Kidney tubule cell (primary cell): Measurements from ENCODE around the gene DNM3.

ENCODE experiments used
- DNase-seq: peaks from one replicate; pipeline ENCODE4 v3.0.0-alpha.2; 2018; ENCODE audit warnings: low spot score

Gene DNM3

DNA sequence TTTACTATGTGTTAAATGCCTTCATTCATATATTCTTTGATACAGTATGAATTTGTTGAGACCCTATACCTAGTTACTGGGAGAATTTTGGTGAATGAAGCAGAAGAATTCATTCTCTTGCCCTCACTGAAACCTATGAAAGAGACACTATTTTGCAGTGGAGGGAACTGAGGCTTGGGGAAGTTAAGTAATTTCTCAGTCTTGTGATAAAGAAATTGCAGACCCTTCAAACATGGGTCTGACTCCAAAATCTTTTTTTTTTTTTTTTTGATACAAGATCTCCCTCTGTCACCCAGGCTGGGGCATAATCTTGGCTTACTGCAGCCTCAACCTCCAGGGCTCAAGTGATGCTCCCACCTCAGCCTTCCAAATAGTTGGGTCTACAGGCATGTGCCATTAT is 132.1 kb downstream of the DNM3 start:
- DNase-seq = no peak

DNA sequence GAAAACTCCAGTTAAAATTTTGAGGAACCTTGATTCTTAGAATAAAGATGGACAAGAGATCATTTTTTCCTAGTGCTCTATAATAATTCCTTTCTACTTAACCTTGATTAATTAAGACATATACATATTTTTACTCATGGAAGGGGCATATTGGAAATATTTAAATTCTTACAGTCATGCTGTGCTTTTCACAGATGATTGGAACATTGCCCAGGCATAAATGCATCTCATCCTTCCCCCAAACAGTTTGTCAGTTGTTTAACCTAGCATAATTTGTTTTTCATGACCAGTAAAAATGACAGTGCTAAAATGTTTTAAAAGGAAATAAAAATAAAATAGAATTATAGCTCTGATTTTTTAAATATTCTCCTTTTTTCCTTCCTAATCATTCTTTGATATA is 140.0 kb downstream of the DNM3 start:
- no peak for DNase-seq

DNA sequence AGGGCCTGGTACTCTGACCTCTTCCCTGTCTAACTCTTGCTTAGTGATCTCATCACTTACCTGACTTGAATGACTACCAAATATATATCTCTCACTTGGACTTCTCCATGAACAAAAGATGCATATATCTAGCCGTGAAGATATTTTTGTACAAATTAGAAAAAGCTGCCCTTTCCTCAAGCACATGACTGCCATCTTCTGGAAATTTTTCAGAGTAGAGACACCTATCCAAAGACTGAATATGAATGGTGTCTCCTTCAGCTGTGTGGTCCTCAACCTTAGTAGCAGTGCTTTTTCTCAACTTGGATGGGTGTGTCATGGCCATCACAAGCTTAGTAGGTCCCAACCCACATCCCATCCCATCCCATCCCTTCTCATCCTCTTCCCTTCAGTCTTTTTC is 142.3 kb downstream of the DNM3 start:
- peak; percentile 54 for DNase-seq

DNA sequence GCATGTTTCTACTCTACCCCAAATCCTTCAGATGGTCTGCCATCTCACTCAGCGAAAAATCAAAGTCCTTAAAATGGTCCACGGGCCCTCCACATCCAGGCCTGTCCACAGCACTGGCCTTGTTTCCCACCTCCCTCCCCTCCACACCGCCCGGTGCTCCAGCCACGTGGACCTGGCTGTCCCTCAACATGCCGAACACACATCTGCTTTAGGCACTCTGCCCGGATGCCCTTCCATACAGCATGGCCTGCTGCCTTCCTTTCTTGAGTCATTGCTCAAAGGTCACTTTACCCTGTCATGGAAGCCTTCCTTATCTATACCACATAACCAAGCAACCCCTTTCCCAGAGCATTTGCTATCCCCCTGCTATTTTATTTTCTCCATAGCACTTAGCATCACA is 143.0 kb downstream of the DNM3 start:
- no peak for DNase-seq

DNA sequence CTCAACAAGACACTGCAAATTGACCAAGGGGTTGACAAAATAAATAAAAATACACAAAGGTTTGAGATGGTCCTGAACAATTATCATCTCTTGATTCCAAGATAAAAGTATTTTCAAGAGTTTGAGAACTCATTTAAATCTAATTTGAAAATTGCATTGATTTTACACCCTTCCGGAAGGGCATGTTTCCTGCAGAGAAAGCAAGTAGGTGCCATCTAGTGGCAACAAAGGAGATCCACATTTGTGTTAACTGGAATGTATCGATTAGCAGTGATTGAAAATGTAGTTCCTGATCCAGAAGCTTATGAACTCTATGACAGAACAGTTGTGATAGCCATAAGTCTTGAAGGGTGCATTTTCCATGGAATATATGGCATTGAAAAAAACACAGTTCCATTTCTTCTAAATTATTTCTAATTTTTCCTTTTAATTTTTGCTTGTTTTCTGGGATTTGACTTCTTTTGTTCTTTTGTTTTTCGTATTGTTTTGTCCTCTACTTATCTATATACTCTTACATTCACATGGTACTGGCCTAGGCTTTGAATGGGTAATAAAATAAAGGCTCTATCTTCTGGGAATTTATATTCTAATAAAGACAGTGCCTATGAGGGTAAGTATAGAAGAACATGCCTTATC is 143.7 kb downstream of the DNM3 start:
- peak; percentile 54 for DNase-seq

DNA sequence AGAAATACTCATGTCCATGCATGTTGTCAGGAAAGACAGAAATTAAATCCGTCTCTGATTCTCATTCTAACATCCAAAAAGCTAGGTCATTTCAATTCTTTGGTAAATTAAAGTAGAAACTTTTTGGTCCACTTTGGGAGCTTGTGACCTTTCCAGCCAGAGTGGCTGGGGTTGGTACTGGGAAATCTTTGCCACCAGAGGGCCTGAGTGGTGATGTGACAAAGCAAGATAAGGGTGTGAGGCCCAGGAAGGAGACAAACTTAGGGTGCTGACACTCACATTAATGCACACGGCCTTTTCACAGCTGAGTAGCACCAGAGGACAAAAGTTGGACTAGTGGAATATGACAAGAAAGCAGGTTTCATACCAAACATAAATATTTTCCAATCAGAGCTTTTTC is 144.3 kb downstream of the DNM3 start:
- no peak for DNase-seq

DNA sequence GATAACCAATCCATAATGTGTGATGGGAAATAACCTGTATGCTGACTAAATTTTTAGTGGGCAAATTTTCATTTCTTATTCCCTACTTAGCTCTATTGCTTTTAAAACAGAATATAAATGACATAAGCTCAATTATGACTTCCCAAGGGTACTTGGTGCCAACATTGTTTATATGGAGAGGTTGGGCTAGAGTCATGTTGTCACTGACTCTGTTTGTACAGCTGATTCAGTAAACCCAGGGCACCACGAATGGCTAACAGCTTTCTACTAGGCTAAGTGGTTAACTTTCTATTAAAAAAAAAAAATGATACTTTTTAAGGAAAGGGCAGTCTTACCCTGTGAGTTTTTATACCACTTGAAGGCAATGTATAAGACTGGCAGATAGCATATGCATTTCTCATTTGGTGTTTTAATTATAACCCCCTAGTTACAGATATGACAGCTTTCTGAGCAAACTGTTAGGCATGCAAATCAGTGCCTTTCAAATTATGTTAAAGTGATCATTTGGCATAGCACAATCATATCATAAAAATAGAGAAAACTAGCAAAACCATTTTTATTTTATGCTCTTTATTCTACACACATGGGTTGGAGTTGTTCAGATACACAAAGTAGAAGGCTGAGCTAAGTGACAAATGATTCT is 147.1 kb downstream of the DNM3 start:
- no peak for DNase-seq

DNA sequence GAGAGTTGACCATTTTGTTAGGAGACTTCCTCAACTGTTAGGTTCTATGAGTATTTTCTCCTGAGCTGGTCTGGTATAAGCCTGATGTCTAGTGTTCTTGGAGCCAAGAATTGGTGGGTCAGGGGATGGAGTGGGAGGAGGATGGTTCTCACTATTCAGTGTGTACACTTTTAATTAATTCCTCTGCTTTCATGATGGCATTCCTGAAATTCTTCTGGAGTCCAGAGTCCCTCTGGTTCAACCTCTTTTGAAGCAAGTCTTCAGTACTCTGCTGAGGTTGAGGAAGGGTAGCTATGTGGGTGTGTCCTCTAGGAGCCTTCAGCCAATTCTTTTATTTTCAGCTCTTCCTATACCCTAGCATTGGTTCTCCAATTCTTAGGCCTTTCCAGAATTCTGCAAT is 149.1 kb downstream of the DNM3 start:
- DNase-seq = no peak

DNA sequence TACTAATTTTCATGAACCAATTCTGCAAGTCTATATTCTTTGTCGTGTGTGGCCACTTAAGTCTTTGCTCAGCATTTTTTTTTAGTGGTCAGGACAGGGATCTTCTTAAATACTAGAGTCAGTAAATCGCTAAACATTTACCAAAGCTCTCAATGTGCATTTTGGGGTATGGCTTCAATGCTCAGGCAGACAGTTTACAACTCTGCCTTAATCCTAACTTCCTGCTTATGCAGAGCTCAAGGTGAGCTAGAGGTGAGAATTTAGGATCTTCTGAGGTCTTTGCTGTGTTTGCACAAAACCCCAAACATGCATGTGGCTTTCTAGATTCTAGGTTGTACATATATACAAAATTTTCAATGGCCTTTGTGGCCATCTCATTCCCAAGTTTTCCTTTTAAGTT is 153.0 kb downstream of the DNM3 start:
- DNase-seq = no peak

DNA sequence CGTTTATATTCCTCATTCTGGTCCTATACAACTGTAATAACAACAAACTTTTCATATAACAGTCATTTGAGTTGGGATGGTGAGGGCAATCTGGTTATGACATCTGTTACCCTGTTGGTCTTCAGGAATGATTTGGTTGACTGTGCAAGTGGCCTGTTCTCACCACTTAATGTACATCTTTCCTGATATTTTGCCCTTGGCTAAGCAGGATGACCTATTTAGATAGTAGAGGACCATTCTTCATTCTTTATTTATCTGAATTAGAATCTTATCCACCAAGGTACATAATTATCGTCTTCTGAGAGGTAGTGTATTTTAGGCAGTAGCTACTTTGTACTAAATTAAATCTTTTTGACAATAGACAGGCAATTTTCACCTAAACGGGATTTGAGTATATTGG is 154.3 kb downstream of the DNM3 start:
- DNase-seq = no peak

DNA sequence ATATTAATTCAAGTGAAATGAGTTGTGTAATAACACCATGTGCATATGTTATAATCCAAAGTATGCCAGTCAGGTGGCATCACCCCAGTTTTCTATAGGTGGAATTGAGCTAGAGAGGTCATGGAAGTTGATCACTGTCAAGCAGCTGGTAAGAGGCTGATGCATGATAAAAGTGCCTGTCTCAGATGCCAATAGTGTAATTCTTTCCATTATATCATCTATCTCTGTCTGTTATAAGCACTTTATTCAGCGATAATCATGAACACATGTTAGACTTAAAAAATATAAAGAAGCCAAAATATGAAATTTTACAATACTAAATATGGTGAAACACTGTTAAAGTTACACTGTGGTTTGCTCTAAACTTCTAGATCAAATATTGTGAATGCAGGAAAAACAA is 156.6 kb downstream of the DNM3 start:
- no peak for DNase-seq

DNA sequence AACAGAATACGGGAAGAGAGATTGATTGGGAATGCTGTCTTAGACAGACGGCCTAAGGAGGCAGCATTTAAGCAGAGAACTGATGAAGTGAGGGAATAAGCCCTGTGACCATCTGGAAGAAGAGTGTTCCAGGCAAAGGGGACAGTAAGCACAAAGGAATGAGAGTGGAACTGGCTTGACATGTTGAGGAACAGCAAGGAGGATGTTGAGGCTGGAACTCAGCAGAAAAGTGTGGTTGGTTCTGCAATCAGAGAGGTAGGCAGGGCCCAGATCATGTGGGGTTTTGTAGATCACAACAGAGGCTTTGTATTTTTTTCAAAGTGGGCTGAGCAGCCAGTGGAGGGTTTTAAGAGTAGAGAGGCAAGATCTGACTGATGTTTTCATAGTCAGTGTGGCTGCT is 157.4 kb downstream of the DNM3 start:
- no peak for DNase-seq

DNA sequence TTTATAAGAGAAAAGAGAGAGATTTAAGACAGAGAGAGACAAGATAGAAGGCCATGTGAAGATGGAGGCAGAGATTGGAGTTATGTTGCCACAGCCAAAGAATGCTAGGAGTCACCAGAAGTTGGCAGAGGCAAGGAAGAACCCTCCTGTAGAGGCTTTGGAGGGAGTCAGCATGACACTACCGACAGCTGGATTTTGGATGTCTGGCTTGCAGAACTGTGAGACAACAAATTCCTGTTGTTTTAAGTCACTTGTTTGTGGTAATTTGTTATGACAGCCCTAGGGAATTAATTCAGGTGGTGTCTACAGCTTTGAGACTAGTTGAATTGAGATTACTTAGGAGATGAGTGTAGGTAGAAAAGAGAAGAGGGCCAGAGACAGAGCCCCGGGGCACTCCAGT is 158.5 kb downstream of the DNM3 start:
- DNase-seq = peak; percentile 41

DNA sequence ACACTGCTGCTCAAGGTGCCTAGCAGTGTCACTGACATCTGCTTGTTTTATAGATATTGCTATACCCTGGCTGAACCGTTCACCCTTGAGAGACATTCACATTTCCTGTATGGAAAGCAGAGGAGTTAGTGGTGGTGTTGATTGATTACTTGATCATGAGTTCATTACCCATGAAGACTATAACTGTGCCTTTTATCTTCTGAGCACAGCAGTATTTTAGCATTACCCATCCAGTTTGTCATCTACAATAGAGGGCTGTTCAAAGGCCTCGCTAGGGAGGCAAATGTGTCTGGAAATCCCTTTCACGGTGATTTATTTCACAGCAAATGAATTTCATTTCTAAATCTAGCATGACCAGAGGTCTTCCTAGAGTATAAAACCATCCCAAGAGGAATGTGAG is 160.0 kb downstream of the DNM3 start:
- DNase-seq = no peak

DNA sequence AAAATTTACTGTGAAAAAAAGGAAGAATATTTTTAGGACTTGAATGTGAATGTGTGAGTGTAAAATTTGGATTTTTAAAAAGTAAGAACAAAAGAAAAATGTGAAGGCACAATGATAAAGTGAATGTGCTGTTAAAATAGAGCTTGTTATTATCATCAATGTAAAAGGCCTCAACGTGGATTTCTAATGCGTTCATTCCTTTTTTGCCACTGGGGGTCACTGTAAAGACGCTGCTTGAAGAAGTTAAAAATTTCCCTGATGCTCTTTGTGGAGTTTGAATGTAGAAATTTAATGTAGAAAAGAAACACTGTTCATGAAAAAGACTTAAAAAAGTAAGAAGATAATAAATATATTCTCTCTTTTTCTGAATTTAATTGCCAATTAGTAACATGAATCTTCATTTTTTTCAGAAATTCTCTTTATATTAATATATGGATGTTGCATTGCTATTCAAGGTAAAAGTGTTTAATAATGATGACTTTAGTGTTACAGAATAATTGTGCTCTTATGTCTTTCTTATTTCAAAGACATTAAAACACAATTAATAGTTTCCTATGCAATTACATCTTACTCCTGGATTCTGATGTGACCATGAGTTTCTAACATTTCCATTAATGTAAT is 161.5 kb downstream of the DNM3 start:
- DNase-seq = peak; percentile 63

DNA sequence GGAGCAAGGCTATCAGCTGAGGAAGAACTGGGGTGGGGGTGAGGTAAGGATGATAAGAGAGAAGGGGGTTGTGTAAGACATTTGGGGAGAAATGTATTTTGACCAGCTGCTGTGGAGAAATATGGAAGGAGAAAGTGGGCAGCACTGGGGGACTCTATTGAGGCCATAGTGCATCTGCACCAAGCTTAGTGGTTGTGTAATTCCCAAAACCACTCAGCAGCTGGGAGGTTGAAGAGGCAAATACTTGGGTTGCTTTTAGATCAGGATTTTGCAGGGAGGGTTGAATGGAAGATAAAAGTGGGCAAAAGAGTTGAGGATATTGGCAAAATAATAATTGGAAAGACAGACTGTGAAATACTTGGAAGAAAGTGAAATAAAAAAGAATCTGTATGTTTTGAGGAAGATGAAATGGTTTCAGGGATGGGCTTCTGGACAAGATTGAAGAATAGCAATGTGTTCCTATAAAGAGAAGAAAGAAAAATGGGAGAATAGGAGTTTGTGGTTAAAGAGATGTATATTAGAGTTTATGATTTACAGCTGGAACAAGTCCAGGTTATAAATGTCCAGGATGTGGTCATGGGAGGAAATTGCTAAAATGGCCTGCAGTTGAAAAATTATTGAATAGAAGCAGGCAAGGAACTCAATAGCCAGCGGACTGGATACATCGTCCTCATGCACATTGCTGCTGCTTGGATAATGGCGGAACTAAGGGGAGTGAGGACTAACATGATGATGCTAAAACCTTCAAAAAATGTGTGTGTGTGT is 162.7 kb downstream of the DNM3 start:
- peak; percentile 46 for DNase-seq

DNA sequence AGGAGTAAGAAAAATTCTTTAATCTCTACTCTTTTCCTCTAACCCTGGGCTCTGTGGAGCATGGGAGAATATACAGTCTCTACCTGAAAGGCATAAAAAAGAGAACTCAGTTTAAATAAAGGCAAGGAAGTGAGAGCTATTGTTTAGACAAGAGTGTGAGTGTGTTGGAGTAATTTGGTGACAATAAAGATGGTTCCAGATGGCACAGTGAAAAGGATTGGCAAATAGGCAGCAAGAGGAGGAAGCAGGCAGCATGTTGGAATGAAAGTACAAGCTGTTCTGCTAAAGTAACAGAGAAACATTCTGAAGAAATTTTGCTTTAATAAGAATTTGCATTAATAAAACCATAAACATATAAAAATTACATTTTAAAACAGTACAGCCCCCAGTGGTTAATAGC is 163.4 kb downstream of the DNM3 start:
- no peak for DNase-seq

DNA sequence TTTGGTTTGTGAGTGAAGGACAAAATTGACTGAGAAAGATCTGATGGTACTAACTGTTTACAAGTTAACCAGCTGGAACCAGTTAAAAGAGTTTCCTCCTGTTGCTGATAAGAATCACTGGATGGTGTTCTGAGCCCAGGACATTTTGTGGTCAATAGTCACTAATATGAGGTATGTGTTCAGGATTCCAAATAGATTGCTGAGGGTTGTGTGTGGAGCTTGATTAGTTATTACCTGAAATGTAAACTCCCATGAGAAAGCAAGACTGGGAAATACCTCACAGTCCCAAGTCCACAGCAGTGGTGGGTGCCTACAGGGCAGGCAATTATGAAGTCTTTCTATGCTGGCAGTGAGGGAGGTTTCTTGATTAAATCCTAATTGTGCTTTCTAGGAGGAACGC is 164.6 kb downstream of the DNM3 start:
- peak; percentile 94 for DNase-seq

DNA sequence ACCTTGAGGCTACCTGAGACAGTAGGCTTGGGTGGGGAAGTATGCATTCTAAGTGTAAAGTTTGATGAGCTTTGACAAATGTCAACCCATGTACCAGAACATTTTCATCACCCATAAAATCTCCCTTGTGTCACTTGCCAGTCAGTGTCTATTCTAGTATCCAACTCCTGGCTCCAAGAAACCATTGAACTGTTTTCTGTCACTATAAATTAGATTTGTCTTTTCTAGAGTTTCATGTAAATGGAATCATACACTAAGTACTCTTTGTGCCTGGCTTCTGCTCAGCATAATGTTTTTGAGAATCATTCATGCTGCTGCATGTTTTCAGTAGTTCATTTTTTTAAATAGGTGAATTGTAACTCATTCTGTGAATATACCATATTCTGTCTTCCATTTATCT is 165.4 kb downstream of the DNM3 start:
- DNase-seq = no peak

DNA sequence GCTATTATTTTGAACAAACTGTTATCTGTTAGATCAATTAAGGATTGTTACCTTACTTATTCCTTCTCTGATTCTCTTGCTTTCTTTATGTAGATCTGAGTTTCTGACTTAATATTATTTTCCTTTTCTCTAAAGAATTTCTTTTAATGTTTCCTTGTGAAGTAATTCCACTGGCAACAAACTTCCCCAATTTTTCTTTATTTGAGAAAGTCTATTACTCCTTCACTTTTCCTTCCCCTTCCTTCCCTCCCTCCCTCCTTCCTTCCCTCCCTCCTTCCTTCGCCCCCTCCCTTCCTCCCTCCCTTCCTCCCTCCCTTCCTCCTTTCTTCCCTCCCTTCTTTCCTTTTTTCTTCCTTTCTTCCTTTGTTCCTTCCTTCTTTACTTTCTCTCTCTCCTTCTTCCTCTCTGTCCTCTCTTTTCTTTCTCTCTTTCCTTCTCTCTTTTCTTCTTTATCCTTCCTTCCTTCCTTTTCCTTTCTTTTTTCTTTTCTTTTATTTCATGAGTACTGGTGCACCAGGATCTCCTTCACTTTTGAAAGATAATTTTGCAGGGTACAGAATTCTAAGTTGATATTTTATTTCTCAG is 177.5 kb downstream of the DNM3 start:
- DNase-seq = no peak

DNA sequence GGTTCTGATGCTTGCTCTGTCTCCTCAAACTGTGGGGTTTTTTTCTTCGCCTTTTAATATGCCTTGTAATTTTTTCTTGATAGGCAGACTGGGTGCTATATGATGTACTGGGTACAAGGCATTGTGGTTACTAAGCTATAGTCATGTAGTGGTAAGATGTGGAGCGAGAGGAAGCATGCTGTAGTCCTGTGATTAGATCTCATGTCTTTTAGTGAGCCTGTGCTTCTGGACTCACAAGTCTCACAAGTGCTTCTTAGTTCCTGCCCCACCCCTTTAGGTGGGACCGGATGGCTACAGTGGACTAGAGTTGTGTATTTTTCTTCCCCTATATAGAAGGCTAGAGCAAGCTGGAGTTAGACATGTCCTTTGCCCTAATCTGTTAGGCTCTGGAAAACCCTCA is 178.7 kb downstream of the DNM3 start:
- DNase-seq = no peak

DNA sequence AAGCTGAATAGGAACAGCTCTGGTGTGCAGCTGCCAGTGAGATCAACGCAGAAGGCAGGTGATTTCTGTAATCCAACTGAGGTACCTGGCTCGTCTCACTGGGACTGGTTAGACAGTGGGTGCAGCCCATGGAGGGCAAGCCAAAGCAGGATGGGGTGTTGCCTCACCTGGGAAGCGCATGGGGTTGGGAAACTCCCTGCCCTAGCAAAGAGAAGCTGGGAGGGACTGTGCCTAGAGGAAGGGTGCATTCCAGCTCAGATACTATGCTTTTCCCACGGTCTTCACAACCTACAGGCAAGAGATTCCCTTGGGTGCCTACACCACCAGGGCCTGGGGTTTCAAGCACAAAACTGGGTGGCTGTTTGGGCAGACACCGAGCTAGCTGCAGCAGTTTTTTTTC is 183.2 kb downstream of the DNM3 start:
- DNase-seq = no peak
